COLO668 (cell line): ENCODE data around the gene AFTPH.
"Not testable (repeated sequence)": the region's sequence is repeated elsewhere in the genome, so short reads cannot be mapped to it uniquely, and the experiment has no call there.

Source experiments
- DNase-seq: peaks from one replicate; lab custom pipeline; 2025; ENCODE audit not compliant: unreplicated experiment; lab: John Stamatoyannopoulos, UW

AFTPH gene

DNA sequence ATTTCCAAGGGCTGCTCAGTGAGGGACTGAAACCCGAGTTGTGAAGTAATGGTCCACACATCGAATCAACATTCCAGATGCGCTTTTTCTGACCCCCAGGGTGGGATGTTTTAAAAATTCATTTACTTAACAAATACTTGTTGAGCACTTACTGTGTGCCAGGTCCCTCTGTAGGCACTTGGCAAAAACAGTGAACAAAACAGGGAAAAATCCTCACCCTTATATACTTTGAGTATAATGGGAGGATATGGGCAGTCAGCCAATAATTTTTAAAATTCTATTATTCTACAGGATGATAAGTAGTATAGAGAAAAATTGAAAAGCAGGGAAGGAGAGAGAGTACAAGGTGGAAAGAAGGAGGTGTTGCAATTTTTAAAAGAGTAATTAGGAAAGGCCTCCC is 31.3 kb upstream of the AFTPH start:
- no peak for DNase-seq

DNA sequence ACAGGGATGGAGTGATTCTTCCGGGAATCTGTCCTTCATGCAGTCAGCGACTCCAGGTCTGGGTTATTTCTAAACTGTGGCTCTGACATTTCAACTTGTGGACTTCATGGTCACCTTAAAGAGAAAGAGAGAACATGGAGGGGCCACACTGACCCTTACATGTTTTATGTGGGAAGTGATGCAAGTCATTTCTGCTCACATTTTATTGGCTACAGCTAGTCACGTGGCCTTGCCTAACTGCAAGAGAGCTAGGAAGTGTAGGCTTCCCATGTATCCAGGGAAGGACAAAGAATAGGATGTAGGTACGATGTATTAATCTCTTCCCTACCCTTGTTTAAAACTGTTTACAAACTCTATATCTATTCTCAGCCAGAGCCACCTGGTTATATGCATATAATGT is 30.3 kb upstream of the AFTPH start:
- DNase-seq = peak; percentile 22

DNA sequence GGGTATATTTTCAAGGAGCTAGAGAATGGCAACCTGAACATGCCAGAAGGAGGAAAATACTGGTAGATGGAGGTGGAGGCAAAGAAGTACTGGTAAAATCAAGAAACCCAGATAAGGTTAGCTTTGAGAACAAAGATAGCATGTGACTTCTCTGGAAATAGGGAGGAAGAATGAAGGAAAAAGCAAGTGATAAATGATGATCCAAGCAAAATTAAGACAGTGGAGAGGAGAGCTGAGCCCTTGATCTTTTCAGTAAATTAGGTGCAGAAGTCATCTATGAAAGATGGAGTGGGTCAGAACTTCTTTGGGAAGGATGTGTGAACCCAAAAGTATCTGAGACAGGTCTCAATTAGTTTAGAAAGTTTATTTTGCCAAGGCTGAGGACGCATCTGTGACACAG is 25.7 kb upstream of the AFTPH start:
- no peak for DNase-seq

DNA sequence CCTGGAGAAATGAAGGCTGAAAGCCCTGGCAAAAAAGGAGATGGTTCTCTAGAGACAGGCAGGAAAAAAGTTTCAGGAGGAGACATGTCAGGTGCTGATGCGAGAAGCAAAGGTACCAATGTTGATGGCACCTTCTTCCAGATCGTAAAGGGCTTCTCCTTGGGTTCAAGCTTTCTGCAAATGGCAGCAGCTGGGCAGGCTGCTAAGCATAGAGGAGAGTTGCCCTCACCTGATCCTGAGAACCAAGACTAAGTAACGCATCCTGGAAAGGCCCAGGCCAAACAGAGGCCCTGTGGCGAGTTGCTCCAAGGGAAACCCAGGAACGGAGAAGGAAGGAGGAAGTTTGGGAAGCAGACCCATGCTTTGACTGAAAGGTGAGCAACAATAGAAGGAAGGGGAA is 23.6 kb upstream of the AFTPH start:
- no peak for DNase-seq

DNA sequence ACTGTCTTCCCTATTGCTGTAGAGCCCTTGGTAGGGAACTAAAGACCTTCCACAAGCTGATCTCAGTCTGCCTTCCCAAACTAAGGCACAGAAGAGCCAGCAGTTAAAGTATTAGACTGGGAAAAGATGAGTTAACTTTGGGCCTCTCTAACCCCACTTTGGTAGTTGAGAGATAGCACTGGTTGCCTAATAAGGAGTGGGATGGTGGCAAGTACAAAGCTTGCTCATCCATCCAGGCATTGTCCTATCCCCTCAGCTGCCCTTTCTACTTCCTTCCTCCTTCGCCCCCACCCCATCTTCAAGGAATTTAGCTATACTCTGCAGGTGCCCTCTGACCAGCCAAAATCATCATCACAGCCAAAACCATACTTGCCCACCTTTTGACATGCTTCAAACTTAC is 22.2 kb upstream of the AFTPH start:
- no peak for DNase-seq

DNA sequence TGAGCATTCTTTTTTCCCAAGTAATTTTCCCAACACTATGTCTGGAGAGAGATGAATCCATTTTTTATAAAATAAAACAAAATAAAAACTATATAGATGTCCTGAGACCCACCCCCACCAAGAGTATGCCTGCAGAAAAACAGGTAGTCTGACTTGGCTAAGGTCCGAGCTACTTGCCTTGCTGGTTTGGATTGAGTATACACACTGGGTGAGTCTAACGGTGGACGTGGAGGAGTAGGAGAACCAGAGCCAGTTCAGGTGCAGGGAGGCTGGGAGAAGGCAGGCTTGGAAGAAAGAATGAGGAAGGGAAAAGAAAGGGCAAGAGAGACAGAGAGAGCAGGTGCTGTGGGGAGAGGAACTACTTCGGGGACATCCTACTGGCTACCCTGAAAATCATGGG is 21.3 kb upstream of the AFTPH start:
- DNase-seq = no peak

DNA sequence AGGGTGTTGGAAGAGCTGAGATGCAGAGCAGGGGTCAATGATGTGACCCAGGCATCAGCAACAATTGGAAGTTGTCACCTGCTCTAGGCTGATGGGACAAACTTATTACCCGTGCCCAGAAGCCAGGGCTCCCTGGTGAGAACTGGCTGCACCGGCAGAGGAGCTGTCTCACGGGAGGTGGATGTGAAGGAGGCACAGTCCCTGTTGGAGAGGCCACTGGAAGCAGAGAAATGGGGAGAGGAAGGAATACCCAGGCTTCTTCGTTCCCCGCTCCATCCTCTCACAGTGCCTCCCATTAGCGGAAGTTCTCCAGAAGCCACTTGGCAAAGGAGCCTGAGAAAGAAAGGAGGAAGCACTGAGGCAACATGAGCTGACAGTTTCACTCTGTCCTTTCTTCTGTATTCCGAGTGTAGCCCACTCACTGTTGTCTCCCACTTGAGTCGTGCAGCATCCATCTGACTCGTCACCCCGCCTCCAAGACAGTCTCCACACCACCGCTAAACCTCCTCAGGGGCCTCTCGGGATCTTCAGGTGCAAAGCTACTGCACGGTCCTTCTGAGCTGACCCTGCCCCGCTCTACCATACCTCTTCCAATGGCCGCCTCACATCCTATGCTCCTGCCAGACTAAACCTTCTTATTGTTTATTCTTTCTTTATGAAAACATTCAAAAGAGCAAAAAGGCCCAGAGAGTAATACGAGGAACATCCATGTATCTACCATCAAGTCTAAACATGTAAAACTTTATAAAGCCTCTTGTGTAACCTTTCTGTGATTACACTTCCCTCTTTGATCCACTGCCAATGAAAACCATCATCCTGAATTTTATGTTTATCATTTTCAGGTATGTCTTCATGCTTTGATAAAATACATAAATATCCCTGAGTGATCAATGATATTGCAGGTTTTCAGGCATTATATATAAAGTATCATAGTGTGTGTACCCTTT is 19.1 kb upstream of the AFTPH start:
- no peak for DNase-seq

DNA sequence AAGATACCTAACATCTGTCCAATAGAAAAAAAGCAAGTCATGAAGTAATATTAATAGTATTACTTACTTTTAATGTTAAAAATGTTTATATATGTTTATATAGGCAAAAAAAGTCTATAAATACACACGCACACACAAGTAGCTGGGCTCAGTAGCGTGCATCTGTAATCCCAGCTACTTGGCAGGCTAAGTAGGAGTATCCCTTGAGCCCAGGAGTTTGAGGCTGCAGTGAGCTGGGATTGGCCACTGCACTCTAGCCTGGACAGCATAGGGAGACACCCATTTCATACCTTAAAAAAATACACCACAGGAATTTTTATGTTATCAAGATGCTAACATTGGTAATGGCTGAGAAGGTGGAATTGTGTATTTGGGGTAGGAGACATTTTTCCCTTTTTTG is 17.4 kb upstream of the AFTPH start:
- no peak for DNase-seq

DNA sequence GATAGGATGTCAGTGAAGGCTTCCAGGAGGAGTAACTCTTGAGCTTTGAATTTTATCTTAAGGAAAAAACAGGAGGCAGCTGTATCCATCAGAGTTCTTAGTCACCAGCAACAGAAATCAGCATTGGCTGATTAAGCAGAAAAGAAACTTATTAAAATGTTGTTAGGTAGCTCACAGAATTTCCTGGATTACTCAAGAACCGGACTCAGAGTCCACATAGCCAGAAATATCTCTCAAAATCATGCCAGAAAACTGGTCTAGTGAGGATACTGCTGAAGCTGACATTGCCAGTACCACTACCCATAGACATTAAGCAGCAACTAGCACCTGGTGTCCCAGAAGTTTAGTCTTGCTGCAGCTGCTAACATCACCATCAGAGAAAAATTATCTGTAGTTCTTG is 10.1 kb upstream of the AFTPH start:
- no peak for DNase-seq

DNA sequence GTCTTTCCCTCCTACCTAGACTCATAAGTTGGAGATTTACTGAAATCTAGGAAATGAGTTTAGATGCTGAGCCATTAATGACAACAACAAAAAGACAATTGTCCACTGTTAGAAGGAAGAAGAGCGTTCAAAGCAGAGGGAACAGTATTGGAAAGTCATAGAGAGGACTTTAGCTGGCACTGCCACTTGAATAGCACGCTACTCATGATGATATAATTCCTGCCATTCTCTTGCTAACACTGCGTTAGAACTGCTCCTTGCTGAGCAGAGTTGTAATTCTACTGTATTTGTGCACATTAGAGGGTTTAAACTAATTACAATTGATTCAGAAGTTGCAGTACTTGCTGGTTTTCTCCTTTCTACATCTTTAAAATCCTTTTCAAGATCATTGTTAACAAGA is 9.0 kb upstream of the AFTPH start:
- no peak for DNase-seq

DNA sequence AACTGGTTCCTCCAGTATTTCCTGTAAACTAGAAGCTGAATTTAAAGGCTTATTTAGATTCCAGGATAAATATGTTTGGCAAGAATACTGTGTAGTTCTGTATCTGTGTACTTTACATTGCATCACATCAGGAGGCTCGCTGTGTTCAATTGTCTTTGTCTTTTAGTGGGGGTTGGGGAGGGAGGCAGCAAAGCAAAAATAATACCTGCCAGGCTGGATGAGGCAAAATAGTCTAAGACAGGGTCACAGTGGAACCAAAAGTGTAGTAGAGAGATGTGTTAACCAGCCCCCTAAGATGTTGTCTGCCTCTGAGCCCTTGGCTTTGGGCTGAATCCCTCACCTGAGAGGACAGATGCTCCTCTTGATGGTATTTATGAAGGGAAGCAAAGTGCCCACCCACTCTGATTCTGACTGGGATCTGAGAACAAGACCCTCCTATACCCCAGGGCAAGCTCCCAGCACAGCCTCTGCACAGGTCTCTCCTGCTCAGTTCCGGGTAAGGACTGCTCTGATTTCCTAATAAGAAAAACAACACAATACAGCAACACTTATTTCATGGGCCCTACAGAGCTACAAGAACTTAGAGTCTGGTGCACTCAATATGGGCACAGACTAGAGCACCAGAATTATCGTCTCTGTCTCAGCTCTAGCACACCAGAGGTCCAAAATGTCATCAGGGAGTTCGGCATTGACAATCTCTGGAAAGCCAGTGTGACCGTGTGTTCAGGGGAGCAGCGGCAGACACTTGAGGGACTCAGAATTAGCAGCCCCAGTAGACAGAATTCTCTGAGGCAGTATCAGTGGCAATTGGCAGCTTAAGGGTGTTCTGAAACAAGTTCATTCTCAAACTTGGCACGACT is 7.2 kb upstream of the AFTPH start:
- no peak for DNase-seq

DNA sequence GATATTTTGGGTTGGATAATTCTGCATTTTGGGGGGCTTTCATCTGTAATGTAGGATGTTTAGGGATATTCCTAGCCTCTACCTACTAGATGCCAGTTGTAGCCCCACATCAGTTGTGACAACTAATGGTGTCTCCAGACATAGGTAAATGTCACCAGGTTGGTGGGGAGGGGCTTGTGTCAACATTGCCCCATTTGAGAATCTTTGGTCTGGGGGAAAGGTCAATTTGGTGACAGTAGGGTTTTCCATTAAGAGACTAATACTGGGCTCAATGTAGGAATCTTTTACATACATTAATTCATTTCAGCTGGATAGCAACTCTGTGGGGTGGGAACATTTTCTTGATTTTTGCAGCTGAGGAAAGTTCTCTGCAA is 6.6 kb upstream of the AFTPH start:
- no peak for DNase-seq

DNA sequence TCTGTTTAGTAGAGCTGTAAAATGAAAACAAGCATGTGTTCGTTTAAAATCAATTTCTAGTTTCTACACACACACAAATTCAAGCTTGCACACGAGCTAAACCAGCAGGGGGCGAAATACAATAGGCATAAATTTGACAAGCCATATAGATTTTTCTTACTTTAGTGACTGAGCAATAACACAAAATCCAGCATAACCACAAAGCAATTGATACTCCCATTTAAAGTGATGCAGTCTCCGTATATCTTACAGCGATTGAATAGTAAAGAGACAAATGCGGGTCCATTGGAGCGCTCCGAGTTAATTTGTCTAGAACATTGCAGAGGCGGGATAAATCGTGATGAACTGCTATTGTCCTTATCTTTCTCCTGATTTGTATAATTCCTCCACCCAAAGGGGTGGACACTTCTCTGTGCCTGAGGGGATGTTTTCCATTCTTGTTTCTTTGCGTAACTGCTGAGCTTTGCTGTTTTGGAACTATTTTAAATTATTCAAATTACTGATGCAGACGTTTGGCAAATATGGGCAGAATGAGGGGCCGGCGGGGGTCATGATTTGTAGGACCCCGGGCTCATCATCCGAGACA is 1.2 kb upstream of the AFTPH start:
- DNase-seq = peak; percentile 75

DNA sequence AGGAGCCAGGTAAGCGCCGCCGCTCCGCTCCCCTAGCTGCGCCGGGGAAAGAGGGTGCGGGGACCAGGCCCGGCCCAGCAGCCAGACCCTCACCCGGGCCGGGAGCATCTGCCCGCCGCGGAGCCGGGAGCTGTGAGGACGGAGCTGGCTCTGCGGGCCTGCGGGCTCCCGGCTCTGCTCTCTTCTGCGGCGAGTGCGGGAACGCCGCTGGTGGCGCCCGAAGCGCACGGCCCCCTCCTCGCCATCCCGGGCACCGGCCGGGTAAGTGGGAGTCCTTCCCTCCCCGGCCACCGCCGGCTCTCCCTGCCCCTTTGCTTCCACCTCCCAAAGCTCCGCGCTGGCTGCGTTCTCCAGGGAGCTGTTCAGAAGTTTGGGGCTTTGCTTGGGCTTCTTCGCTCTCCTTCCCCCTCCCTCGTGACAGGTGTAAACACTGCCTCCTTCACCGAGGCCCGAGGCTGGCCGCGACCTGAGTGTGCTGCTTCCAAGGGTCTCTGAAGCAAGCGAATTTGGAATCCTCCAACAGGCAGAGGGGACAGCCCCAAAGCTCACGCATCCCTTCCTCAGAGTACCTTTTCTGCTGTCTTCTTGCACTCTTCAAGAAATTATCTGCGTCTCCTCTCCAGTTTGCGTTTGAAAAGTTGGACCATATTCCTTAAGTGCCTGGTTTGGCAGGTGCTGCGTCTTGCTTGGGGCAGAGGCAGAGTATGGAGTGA is 632 bp downstream of the AFTPH start:
- DNase-seq = peak; percentile 67

DNA sequence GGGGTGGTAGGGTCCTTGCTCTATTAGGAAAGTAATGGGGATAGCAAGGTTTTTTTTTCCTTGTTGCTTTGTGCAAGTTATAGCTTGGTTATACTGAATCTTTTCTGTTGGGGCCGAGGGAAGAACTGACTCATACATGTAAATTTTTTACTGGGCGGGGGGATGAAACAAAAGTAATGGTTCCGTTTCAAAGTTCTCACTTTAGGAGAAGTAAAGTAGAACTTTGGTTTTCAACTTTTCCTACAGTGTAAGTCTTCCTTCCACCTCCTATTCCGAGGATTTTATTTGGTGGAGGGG is 1.1 kb downstream of the AFTPH start:
- no peak for DNase-seq

DNA sequence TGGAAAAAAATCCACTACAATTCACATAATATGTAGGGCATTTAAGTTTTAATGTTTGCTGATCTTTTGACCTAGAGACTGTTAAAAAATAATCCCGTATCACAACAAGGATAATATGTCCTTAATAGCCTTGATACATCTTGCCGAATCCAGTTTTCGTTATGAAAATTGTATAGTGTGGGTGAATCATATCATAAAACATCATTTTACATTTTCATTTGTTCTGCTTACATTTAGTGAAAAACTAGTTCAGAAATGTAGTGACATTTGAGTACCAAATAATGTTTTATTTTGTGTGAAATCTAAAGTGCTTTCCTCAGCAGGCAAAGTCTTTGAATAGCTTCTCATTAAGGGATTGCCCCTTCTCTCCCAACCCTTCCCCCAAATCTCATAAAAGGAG is 1.9 kb downstream of the AFTPH start:
- DNase-seq = no peak

DNA sequence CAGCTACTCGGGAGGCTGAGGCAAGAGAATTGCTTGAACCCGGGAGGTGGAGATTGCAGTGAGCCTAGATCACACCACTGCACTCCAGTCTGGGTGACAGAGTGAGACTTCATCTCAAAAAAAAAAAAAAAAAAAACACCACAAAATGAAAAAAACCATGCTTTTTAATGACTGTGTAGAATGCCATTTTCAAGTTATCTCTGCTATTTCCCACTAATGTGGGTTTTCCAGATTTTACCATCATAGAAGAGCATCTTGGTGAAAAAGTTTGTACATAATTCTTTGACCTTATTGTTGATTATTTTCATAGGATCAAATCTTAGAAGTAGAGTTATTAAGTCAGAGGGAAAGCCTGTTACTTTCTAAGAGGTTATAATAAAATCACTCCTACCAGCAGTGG is 6.8 kb downstream of the AFTPH start:
- DNase-seq = not testable (repeated sequence)

DNA sequence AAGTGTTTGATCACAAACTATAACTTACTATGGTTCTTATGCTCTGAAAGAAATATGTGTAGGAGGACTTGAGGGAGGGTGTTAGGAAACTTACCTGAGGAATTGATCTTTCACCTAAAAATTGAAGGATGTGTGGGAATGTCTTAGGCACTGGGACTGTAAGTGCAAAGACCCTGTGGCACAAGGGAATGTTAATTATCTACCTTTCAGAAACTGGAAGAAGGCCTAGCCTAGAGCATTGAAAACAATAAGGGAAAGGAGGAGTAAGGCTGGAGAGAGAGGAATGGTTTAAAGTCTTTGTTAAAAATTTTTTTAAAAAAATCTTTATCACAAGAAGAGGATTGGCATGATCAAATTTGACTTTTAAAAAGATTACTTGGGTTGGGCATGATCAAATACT is 7.9 kb downstream of the AFTPH start:
- no peak for DNase-seq

DNA sequence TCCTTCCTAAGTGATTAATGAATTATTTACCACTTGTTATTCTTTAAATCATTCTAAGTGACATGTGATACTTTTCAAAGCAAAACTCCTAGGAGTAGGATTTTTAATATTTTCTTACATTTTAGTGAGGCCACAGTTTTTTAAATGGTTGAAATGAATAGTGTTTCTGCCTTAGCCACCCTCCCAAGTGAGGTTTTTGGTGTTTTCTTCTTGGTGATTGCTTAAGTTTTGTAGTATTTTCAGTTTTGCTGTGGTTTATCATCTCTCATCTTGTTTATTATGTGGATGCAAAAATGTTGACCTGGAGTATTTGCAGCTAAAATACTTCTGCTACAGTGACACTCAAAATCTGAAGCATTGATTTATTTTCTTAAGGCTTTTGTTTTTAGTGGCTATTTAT is 9.8 kb downstream of the AFTPH start:
- no peak for DNase-seq

DNA sequence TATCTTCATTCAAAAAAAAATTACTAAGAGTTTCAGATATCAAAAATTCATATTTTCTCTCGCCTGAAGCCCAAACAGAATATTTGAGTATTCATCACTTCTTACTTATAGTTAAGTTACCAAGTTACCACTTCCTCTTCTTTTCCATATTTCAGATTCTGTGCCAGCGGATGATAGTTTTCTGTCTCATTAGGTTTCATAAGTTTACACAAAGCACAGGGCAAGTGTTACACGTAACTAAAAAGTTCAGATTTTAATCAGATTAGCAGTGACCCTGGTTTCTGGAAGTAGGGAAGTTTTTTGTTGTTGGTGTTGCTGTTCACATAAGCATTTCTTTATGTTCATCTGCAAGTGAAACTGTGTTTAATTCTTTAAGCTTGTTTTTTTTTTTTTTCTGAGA is 10.2 kb downstream of the AFTPH start:
- DNase-seq = no peak

DNA sequence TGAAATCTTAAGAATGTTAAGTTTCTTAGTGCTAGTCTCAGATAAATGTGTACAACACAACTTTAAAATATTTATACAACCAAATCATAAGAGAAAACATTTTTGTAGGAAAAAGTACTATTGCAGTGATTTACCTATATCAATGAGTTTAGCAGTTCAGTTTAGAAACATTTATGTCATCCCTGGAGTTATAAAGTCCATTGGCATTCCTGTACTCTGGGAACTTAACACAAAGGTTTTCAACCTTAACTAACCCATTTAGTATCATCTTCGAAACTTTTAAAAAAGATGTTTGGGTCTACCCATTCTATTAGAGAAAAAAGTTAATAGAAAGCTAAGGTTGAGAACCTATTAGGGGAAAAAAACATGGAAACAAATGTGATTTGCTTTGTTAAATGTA is 10.9 kb downstream of the AFTPH start:
- no peak for DNase-seq
